Adrenal gland (tissue), 5 donors: ENCODE measurements around the gene LDAH.

Source experiments
- CTCF ChIP-seq, 6 experiments: fragments of 450-650 bp in 4 of 6; fragments of 200-600 bp in 2 of 6; sonication (generic) in 1 of 6; IDR thresholded peaks; 1 replicate in 5 of 6; 2 replicates in 1 of 6; pipeline versions ENCODE4 v1.5.1 to v1.8.0; 2016 to 2021; ENCODE audit warnings: antibody characterized with exemption in 6 of 6, mild to moderate bottlenecking in 2 of 6, moderate library complexity in 1 of 6
- POLR2A ChIP-seq, 2 donors: fragments of 450-650 bp; IDR thresholded peaks; one replicate each; pipeline ENCODE4 v1.6.1; 2017; ENCODE audit warnings: antibody characterized with exemption in 2 of 2, mild to moderate bottlenecking in 2 of 2, moderate library complexity in 1 of 2
- donor health status: DM: no; HTN: no; CAD: no.

GRCh38 chr2:20669562-20670314, 153.2 kb downstream of the LDAH start:
- no peak for TF ChIP-seq CTCF (IDR thresholded peaks at IDR 0.05)
- TF ChIP-seq POLR2A (IDR thresholded peaks at IDR 0.05) = no peak
